Stomach (tissue), 19 donors: ENCODE results near the gene OSMR. TPM values are rescaled to one million over a fixed set of nuclear protein-coding genes. Genes with fewer than 3 reads are reported as not detected.

ENCODE experiments used
- DNase-seq, 2 donors: peaks; one replicate each; pipeline versions ENCODE4 v3.0.0 to v3.0.0-alpha.2; 2013 to 2019
- H3K27ac ChIP-seq, 5 donors: fragments of 200-600 bp in 4 of 5; sonication (generic) in 4 of 5; one replicate each; pipeline ENCODE4 v1.5.1; 2013 to 2019; ENCODE audit warnings: mild to moderate bottlenecking in 1 of 5, moderate library complexity in 1 of 5
- H3K27me3 ChIP-seq, 3 donors: fragments of 200-600 bp; sonication (generic); one replicate each; pipeline ENCODE4 v1.5.1; 2017 to 2019; ENCODE audit warnings: mixed run types in 1 of 3
- H3K36me3 ChIP-seq, 4 donors: fragments of 200-600 bp; sonication (generic); 1 replicate in 3 of 4; 2 replicates in 1 of 4; pipeline ENCODE4 v1.5.1; 2016 to 2019
- H3K4me1 ChIP-seq, 4 donors: fragments of 200-600 bp; sonication (generic); one replicate each; pipeline ENCODE4 v1.5.1; 2016 to 2019
- H3K4me3 ChIP-seq, 4 donors: fragments of 200-600 bp; sonication (generic) in 3 of 4; one replicate each; pipeline ENCODE4 v1.5.1; 2016 to 2019; ENCODE audit warnings: mild to moderate bottlenecking in 1 of 4
- H3K9me3 ChIP-seq, 4 donors: fragments of 200-600 bp; sonication (generic); one replicate each; pipeline ENCODE4 v1.5.1; 2016 to 2019
- EP300 ChIP-seq: sonication (generic); formaldehyde crosslinking; IDR thresholded peaks from one replicate; pipeline ENCODE4 v1.6.1; 2017; ENCODE audit warnings: antibody characterized with exemption
- POLR2A ChIP-seq, 4 donors: fragments of 450-650 bp; IDR thresholded peaks; one replicate each; pipeline ENCODE4 v1.6.1; 2016; ENCODE audit warnings: antibody characterized with exemption in 4 of 4, control low read depth in 2 of 4, mild to moderate bottlenecking in 1 of 4, moderate library complexity in 1 of 4
- POLR2AphosphoS5 ChIP-seq, 3 donors: sonication (generic); formaldehyde crosslinking; IDR thresholded peaks; one replicate each; pipeline ENCODE4 v1.6.1; 2016; ENCODE audit warnings: antibody characterized with exemption in 3 of 3
- WGBS, 5 donors: extraction: QIAGEN DNeasy Blood & Tissue Kit in 3 of 5; methylation state at CpG; one replicate each; pipeline versions ENCODE4 v1.1.5 to v1.1.7; 2013 to 2018; 5-methylcytosine and 5-hydroxymethylcytosine counted together
- intact Hi-C: fragments of 100-400 bp; cut with DNase I; formaldehyde crosslinking; loops from one replicate; pipeline ENCODE4 v1.15.1; 2023; ENCODE audit warnings: low total_unique reads
- long read RNA-seq, 10 donors: transcript quantifications; one replicate each; lab custom pipeline, GENCODE V29; 2026
- polyA plus RNA-seq, 3 donors: library from polyadenylated mRNA; stranded (reverse); fragments of 200-250 nt; gene quantifications; one replicate each; pipeline ENCODE4 v1.2.3, GENCODE V29; 2013
- total RNA-seq, 5 donors: library from RNA; depleted of rRNA; stranded (reverse); fragments of >200 nt; gene quantifications; one replicate each; pipeline versions ENCODE4 v1.1.0 to v1.2.3, GENCODE V29; 2014 to 2016
- TF ChIP-seq, protein P1 (sequence below), 7 experiments: fragments of 450-650 bp in 4 of 7; fragments of 200-600 bp in 3 of 7; sonication (generic) in 3 of 7; IDR thresholded peaks; one replicate each; pipeline ENCODE4 v1.5.1; 2016 to 2019; ENCODE audit warnings: antibody characterized with exemption in 7 of 7, control low read depth in 2 of 7, mild to moderate bottlenecking in 1 of 7
- donor health status: healthy with polysubstance abuse.
- donor health status: Bipolar disorder and iron deficiency.
- donor health status: healthy.

OSMR gene
- total RNA-seq (10 to 100 TPM in 4 of 5 donors, 1 to 10 TPM in 1; 5.5 to 50.3 (median 17.9) TPM), polyA plus RNA-seq (10 to 100 TPM in 1 of 3 donors, 1 to 10 TPM in 2; 2.7 to 11.6 (median 7.9) TPM)
- long read RNA-seq, donor 1, result 0 reads
- long read RNA-seq, donor 2, result 0 reads
- long read RNA-seq, donor 3, result 0 reads
- long read RNA-seq, donor 4, result 0 reads
- long read RNA-seq, donor 5, result 0 reads
- long read RNA-seq, donor 6, result 0 reads
- long read RNA-seq, donor 7, full-length matches to known transcripts, result 1 of 1 reads
- long read RNA-seq, donor 7, partial matches to known transcripts, result 0 of 1 reads
- long read RNA-seq, donor 7, other reads (novel, unspliced or antisense), result 0 of 1 reads
- long read RNA-seq, donor 8, result 0 reads
- long read RNA-seq, donor 9, result 0 reads
- long read RNA-seq, donor 10, result 0 reads

DNA sequence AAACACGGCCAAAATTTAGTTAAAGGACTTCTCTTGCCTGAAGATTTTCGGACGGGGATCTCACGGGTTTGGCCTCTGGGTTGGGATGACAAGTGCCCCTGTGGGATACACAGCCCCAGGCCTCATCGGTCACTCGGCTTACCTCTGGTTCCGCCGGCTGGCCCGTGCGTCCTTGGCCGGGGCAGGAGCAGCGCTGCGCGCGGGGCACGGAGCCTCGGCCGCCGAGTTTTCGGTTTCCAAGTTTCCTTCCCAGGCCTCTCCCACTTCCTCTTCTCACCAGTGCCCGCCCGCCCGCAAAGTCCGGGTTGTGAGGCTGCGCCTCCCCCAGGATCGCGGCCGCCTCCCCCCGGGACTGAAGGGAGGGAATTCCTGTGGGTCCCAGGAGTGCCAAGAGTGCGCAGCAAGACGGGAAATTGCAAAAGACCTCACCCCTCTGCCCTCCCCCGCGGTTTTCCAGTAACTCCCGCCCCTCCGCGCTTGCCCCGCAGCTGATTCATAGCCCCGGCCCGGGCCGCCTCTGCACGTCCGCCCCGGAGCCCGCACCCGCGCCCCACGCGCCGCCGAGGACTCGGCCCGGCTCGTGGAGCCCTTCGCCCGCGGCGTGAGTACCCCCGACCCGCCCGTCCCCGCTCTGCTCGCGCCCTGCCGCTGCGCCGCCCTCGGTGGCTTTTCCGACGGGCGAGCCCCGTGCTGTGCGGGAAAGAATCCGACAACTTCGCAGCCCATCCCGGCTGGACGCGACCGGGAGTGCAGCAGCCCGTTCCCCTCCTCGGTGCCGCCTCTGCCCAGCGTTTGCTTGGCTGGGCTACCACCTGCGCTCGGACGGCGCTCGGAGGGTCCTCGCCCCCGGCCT is at the start of gene OSMR:
Gene OSMR, plus strand, starts transcription at position 487 of the 853 bp plus-strand sequence. CDS start 23,033 bp downstream, outside the sequence.
- peak within 1 kb of the TSS; percentile 49 to 72 (median 70) for H3K4me3 ChIP-seq
- intact Hi-C loops, result no loop called here
- DNase-seq, result peak; percentile 79 to 92
- TF ChIP-seq, protein P1, sequence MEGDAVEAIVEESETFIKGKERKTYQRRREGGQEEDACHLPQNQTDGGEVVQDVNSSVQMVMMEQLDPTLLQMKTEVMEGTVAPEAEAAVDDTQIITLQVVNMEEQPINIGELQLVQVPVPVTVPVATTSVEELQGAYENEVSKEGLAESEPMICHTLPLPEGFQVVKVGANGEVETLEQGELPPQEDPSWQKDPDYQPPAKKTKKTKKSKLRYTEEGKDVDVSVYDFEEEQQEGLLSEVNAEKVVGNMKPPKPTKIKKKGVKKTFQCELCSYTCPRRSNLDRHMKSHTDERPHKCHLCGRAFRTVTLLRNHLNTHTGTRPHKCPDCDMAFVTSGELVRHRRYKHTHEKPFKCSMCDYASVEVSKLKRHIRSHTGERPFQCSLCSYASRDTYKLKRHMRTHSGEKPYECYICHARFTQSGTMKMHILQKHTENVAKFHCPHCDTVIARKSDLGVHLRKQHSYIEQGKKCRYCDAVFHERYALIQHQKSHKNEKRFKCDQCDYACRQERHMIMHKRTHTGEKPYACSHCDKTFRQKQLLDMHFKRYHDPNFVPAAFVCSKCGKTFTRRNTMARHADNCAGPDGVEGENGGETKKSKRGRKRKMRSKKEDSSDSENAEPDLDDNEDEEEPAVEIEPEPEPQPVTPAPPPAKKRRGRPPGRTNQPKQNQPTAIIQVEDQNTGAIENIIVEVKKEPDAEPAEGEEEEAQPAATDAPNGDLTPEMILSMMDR (IDR thresholded peaks at IDR 0.05), result peak in 1 of 7 experiments; percentile 14
- TF ChIP-seq EP300 (peak; percentile 91), POLR2AphosphoS5 (IDR thresholded peaks at IDR 0.05) (peak; percentile 73 to 90 (median 80)), POLR2A (IDR thresholded peaks at IDR 0.05) (peak in 1 of 4 donors; percentile 8)
- H3K9me3 ChIP-seq, result no peaks in the 10 kb centered on the region
- peak within 1 kb of the TSS; percentile 89 to 96 (median 94) for H3K27ac ChIP-seq
- WGBS, 5 donors, result 1 to 2% (median 2%) methylated on average over 30 to 89 of the region's 89 CpGs
- peaks cover 0 to 4% (median 0%) of the 10 kb centered on the region in 4 donors for H3K36me3 ChIP-seq
- H3K4me1 ChIP-seq, result peaks cover 13 to 52% (median 32%) of the 10 kb centered on the region in 4 donors
- peaks cover 0 to 22% (median 5%) of the 10 kb centered on the region in 3 donors for H3K27me3 ChIP-seq

DNA sequence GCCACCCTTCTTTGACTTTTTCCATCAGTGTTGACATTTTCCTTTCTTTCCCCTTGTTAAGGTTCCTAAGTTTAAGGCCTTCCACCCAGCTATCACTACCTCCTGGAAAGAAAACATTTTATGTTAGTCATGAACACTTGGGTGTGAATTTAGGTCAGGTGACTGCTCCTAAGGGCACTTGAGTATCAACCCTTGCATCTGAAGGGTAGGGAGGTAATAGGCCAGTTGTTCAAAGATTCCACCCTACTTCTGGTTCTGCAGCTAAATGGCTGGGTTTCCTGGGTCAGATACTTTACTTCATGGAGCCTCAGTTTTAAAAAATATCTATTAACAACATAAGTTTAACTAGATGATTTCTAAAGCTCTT is 49.1 kb upstream of the OSMR start:
- Histone ChIP-seq H3K4me1 (no peaks in the 10 kb centered on the region), H3K27ac (peak overlapping the region in 3 of 5 donors; percentile 43 to 65 (median 59)), H3K27me3 (no peaks in the 10 kb centered on the region), H3K4me3 (no peak overlapping the region), H3K36me3 (no peaks in the 10 kb centered on the region), H3K9me3 (no peaks in the 10 kb centered on the region)
- DNase-seq, result no peak
- TF ChIP-seq EP300 (no peak), POLR2A (IDR thresholded peaks at IDR 0.05) (no peak), POLR2AphosphoS5 (IDR thresholded peaks at IDR 0.05) (no peak)
- TF ChIP-seq, protein P1 (IDR thresholded peaks at IDR 0.05), result no peak
- intact Hi-C loops, result no loop called here

DNA sequence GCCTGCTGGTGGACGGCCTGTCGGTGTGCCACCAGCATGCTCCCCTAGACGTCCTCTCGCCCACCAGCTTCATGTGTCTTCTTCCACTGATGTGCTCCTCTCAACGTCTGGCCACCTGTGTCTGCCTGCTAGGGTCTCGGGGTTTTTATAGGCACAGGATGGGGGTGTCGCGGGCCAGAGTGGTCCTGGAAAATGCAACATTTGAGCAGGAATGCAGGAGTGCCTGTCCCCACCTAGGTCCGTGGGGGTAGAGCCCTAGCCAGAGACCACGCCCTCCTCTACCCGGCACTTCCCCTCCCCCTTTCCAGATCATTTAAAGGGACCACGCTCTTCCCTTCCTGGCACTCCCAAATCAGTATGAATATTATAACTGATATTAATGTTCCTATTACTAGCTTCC is 48.0 kb upstream of the OSMR start:
- 76 to 84% (median 79%) methylated on average over 8 to 12 of the region's 12 CpGs for WGBS, 5 donors
- DNase-seq, result no peak
- H3K27ac ChIP-seq, result peak overlapping the region in 1 of 5 donors; percentile 65

More for the DNA sequence above, 48.0 kb upstream of the OSMR start:
- H3K4me3 ChIP-seq, result no peak overlapping the region
- no peaks in the 10 kb centered on the region for H3K9me3 ChIP-seq
- H3K27me3 ChIP-seq, result no peaks in the 10 kb centered on the region
- no peaks in the 10 kb centered on the region for H3K36me3 ChIP-seq
- TF ChIP-seq POLR2A (IDR thresholded peaks at IDR 0.05) (no peak), EP300 (no peak), POLR2AphosphoS5 (IDR thresholded peaks at IDR 0.05) (no peak)
- TF ChIP-seq, protein P1 (IDR thresholded peaks at IDR 0.05), result no peak
- intact Hi-C loops, result no loop called here
- no peaks in the 10 kb centered on the region for H3K4me1 ChIP-seq
